Endodermal cell (in vitro differentiated cells): ENCODE measurements around the gene NOP9. TPM values are rescaled to one million over a fixed set of nuclear protein-coding genes. Genes with fewer than 3 reads are reported as not detected.

ENCODE experiments used
- DNase-seq: peaks from one replicate; pipeline ENCODE4 v3.0.0-alpha.2; 2017
- H3K27ac ChIP-seq: 2 replicates; pipeline ENCODE4 v1.5.1; 2013; ENCODE audit warnings: mild to moderate bottlenecking, low read depth, low read length, moderate library complexity
- H3K27me3 ChIP-seq: 2 replicates; pipeline ENCODE4 v1.6.1; 2013; ENCODE audit warnings: mild to moderate bottlenecking, low read length, moderate library complexity; ENCODE audit not compliant: insufficient read depth, control insufficient read depth, poor library complexity, severe bottlenecking
- H3K36me3 ChIP-seq: 2 replicates; pipeline ENCODE4 v1.7.0; 2013; ENCODE audit warnings: mild to moderate bottlenecking, low read length, moderate library complexity; ENCODE audit not compliant: control insufficient read depth, insufficient read depth
- H3K4me1 ChIP-seq: one replicate; pipeline ENCODE4 v1.7.0; 2013; ENCODE audit warnings: low read length; ENCODE audit not compliant: control insufficient read depth, insufficient read depth
- H3K4me3 ChIP-seq: 2 replicates; pipeline ENCODE4 v1.5.1; 2013; ENCODE audit warnings: mild to moderate bottlenecking, low read length, moderate library complexity
- H3K9ac ChIP-seq: 2 replicates; pipeline ENCODE4 v1.6.1; 2013; ENCODE audit warnings: mild to moderate bottlenecking, low read length, moderate library complexity; ENCODE audit not compliant: poor library complexity, severe bottlenecking; ENCODE audit errors: extremely low read depth
- H3K9me3 ChIP-seq: 2 replicates; pipeline ENCODE4 v1.6.1; 2013; ENCODE audit warnings: mild to moderate bottlenecking, low read length, moderate library complexity; ENCODE audit not compliant: control insufficient read depth
- H3K27ac Mint-ChIP-seq: 2 replicates; pipeline ENCODE4 v1.8.0; 2020; ENCODE audit warnings: mixed read lengths
- H3K27me3 Mint-ChIP-seq: 2 replicates; pipeline ENCODE4 v1.8.0; 2021; ENCODE audit warnings: mild to moderate bottlenecking, mixed read lengths; ENCODE audit not compliant: insufficient read depth
- H3K36me3 Mint-ChIP-seq: 2 replicates; pipeline ENCODE4 v1.8.0; 2020; ENCODE audit warnings: low read depth, mixed read lengths
- H3K4me1 Mint-ChIP-seq: 2 replicates; pipeline ENCODE4 v1.8.0; 2020; ENCODE audit warnings: mixed read lengths
- H3K4me3 Mint-ChIP-seq: 2 replicates; pipeline ENCODE4 v1.8.0; 2020; ENCODE audit warnings: mild to moderate bottlenecking, moderate library complexity, mixed read lengths
- H3K9me3 Mint-ChIP-seq: 2 replicates; pipeline ENCODE4 v1.8.0; 2020; ENCODE audit warnings: mild to moderate bottlenecking, mixed read lengths
- WGBS, 2 experiments: methylation state at CpG; one replicate each; pipeline versions ENCODE4 v1.1.5 to v1.1.7; 2013; ENCODE audit warnings: missing lambda C conversion rate in 2 of 2, mixed read lengths in 1 of 2; ENCODE audit not compliant: insufficient coverage in 1 of 2, insufficient read length in 1 of 2; 5-methylcytosine and 5-hydroxymethylcytosine counted together
- total RNA-seq, 2 donors: library from RNA; stranded (reverse); fragmentation: NEBNext Ultra II Directional in 1 of 2; extraction: Animal tissue kit (Norgen Biotek cat#: 25700) in 1 of 2; gene quantifications; 2 replicates in 1 of 2; 3 replicates in 1 of 2; pipeline ENCODE4 v1.2.1, GENCODE V29; 2021
- TF ChIP-seq, protein P1 (sequence below): fragments of 200-600 bp; sonication (generic); conservative IDR thresholded peaks from 2 replicates; pipeline ENCODE4 v1.5.0; 2021; ENCODE audit warnings: antibody characterized with exemption, mild to moderate bottlenecking

NOP9 gene
- total RNA-seq, 2 donors from 2014 or later = 31.1 to 32.0 TPM

GRCh38 chr14:24340606-24341005 lies 41.0 kb downstream of the NOP9 start:
- peak; percentile 18 for DNase-seq
- H3K27ac Mint-ChIP-seq = no peak overlapping the region
- WGBS, 2 experiments = 92 to 100% methylated on average over 1 of the region's 1 CpG
- H3K4me3 Mint-ChIP-seq = no peak overlapping the region
- H3K36me3 Mint-ChIP-seq = no peaks in the 10 kb centered on the region
- H3K4me1 Mint-ChIP-seq = peaks cover 13% of the 10 kb centered on the region
- no peak overlapping the region for H3K9ac ChIP-seq
- H3K4me3 ChIP-seq = no peak overlapping the region
- H3K4me1 ChIP-seq = no peaks in the 10 kb centered on the region
- TF ChIP-seq, protein P1, sequence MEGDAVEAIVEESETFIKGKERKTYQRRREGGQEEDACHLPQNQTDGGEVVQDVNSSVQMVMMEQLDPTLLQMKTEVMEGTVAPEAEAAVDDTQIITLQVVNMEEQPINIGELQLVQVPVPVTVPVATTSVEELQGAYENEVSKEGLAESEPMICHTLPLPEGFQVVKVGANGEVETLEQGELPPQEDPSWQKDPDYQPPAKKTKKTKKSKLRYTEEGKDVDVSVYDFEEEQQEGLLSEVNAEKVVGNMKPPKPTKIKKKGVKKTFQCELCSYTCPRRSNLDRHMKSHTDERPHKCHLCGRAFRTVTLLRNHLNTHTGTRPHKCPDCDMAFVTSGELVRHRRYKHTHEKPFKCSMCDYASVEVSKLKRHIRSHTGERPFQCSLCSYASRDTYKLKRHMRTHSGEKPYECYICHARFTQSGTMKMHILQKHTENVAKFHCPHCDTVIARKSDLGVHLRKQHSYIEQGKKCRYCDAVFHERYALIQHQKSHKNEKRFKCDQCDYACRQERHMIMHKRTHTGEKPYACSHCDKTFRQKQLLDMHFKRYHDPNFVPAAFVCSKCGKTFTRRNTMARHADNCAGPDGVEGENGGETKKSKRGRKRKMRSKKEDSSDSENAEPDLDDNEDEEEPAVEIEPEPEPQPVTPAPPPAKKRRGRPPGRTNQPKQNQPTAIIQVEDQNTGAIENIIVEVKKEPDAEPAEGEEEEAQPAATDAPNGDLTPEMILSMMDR = no peak
- no peaks in the 10 kb centered on the region for H3K9me3 ChIP-seq
- no peaks in the 10 kb centered on the region for H3K9me3 Mint-ChIP-seq
- no peak overlapping the region for H3K27ac ChIP-seq
- peaks cover 94% of the 10 kb centered on the region for H3K27me3 Mint-ChIP-seq
- no peaks in the 10 kb centered on the region for H3K36me3 ChIP-seq
- peaks cover 91% of the 10 kb centered on the region for H3K27me3 ChIP-seq

GRCh38 chr14:24342889-24343288 lies 43.2 kb downstream of the NOP9 start:
- no peak overlapping the region for H3K9ac ChIP-seq
- no peaks in the 10 kb centered on the region for H3K36me3 ChIP-seq
- no peak for DNase-seq
- TF ChIP-seq, protein P1 = no peak
- no peak overlapping the region for H3K4me3 Mint-ChIP-seq
- no peak overlapping the region for H3K27ac ChIP-seq
- peaks cover 75% of the 10 kb centered on the region for H3K27me3 ChIP-seq
- no peaks in the 10 kb centered on the region for H3K9me3 Mint-ChIP-seq
- no peak overlapping the region for H3K4me3 ChIP-seq
- no peaks in the 10 kb centered on the region for H3K9me3 ChIP-seq
- H3K4me1 Mint-ChIP-seq = peaks cover 4% of the 10 kb centered on the region
- peaks cover 87% of the 10 kb centered on the region for H3K27me3 Mint-ChIP-seq
- 86 to 93% methylated on average over 2 to 4 of the region's 4 CpGs for WGBS, 2 experiments
- H3K27ac Mint-ChIP-seq = no peak overlapping the region
- no peaks in the 10 kb centered on the region for H3K36me3 Mint-ChIP-seq
- H3K4me1 ChIP-seq = no peaks in the 10 kb centered on the region

- TF ChIP-seq, protein P1 = no peak
- Histone ChIP-seq H3K4me3 (no peak overlapping the region), H3K36me3 (no peaks in the 10 kb centered on the region), H3K9me3 (no peaks in the 10 kb centered on the region), H3K27me3 (peaks cover 72% of the 10 kb centered on the region), H3K27ac (no peak overlapping the region), H3K4me1 (no peaks in the 10 kb centered on the region), H3K9ac (no peak overlapping the region)
- H3K4me3 Mint-ChIP-seq = no peak overlapping the region
- peaks cover 87% of the 10 kb centered on the region for H3K27me3 Mint-ChIP-seq
- H3K27ac Mint-ChIP-seq = no peak overlapping the region
- 81 to 85% methylated on average over 6 to 7 of the region's 7 CpGs for WGBS, 2 experiments
- H3K9me3 Mint-ChIP-seq = no peaks in the 10 kb centered on the region
- peaks cover 3% of the 10 kb centered on the region for H3K4me1 Mint-ChIP-seq
- H3K36me3 Mint-ChIP-seq = no peaks in the 10 kb centered on the region
- peak; percentile 5 for DNase-seq
Measured at GRCh38 chr14:24343795-24344660, 44.4 kb downstream of the NOP9 start.
